AG04450 (cell line): ENCODE results near the gene MTHFS. TPM values are rescaled to one million over a fixed set of nuclear protein-coding genes. Genes with fewer than 3 reads are reported as not detected.

Source experiments
- CTCF ChIA-PET: fragments of 300-600, 350-600 bp; formaldehyde crosslinking; extraction: SDS; loops from one replicate; lab custom pipeline; 2022; ENCODE audit warnings: antibody characterized with exemption, inconsistent platforms; lab: Charles Lee
- POLR2A ChIA-PET: fragments of 350-600 bp; formaldehyde crosslinking; extraction: SDS; loops from one replicate; lab custom pipeline; 2021; ENCODE audit warnings: antibody characterized with exemption, inconsistent platforms; lab: Yijun Ruan, JAX
- DNase-seq: peaks from one replicate; pipeline ENCODE4 v3.0.0-alpha.2; 2011; ENCODE audit warnings: low read depth, low spot score
- H3K27ac ChIP-seq: one replicate; pipeline ENCODE4 v1.5.1; 2012; ENCODE audit warnings: low read depth, low read length, control low read depth
- H3K27me3 ChIP-seq: one replicate; pipeline ENCODE4 v1.6.0; 2012; ENCODE audit warnings: low read length; ENCODE audit not compliant: control insufficient read depth, insufficient read depth
- H3K4me3 ChIP-seq: 2 replicates; pipeline ENCODE4 v1.5.1; 2011; ENCODE audit warnings: mild to moderate bottlenecking, low read depth, low read length, control low read depth
- H3K9me3 ChIP-seq: 2 replicates; pipeline ENCODE4 v1.5.1; 2012; ENCODE audit warnings: low read length; ENCODE audit not compliant: control insufficient read depth, insufficient read depth
- CTCF ChIP-seq: IDR thresholded peaks from 2 replicates; pipeline ENCODE4 v1.5.1; 2011; ENCODE audit warnings: low read depth, low read length, control low read depth, inconsistent platforms
- polyA plus RNA-seq: library from polyadenylated mRNA; depleted of rRNA; stranded (reverse); fragments of >200 nt; gene quantifications from 2 replicates; pipeline ENCODE4 v1.2.3, GENCODE V29; 2011

MTHFS gene
- polyA plus RNA-seq, 1 experiment = 20.0 TPM

DNA sequence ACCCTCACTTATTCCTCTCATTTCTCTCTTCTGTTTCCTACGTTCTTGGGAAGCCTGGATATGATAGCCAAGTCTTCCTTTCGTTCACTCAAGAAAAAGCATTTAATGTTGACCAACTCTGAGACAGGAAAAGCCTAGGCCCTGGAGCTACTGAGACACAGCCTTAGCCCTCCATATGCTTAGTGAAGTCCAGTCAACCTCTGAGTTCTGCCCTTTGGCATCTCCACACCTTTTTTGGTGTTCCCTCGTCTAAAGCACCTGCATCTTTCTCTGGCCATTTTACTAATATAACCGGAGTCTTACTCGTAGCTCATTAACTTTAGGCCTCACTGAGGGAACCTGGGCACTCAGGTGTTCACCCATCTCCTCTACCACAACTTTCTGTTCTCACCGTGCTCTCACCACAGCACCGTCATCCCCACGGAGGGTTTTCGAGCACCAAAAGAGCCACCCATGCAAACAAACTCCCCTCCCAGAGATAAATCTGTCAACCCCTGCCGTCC lies 632 bp downstream of the MTHFS start:
- ChIA-PET POLR2A (interaction anchor here (1.4 kb wide), 1 partner anchor 27 kb away, joined by 5 read pairs; no protein-coding TSS in a partner anchor), CTCF (interaction anchor here (0.7 to 6.2 kb wide), 9 partner anchors 9 to 97 kb away, joined by 3 to 36 read pairs (median 4); no protein-coding TSS in a partner anchor)
- Histone ChIP-seq H3K27me3 (no peaks in the 10 kb centered on the region), H3K9me3 (no peaks in the 10 kb centered on the region), H3K4me3 (peak overlapping the region; percentile 79), H3K27ac (no peak overlapping the region)
- TF ChIP-seq CTCF = no peak
- no peak for DNase-seq

DNA sequence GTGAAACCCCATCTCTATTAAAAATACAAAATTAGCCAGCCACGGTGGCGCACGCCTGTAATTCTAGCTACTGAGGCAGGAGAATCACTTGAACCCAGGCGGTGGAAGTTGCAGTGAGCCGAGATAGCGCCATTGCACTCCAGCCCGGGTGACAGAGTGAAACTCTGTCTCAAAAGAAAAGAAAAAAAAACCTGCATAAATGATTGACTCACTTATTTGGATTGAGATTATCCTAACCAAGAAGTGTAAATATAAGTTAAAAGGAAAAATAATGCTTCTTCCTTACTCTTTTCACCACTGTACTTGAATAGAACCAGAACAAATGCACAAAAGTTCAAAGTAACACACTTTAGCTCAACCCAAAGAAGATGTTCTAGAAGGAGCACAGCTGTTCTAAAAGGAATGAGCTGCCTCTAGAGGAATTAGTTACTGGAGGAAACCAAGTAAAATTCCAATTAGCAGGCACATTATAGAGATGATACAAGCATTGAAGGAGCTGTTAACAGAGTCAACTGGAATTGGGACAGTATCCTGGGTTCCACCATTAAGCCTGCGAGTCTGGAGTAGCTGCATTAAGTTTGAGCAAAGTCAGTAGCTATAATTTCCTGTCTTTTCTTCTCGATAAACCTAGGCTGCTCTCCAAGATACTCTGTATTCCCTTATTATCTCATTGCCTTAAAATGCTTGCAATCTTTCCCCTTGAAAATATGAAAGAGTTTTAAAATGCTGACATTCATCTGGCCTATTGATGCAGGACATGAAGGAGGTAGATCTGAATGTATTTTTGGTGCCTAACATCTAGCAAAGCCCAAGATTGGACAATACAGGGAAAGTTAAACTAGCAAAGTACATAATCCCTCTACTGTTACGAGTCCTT lies 9.5 kb downstream of the MTHFS start:
- CTCF ChIA-PET = interaction anchor here (1.2 to 2.4 kb wide), 5 partner anchors 9 to 507 kb away, joined by 3 to 18 read pairs (median 3); no protein-coding TSS in a partner anchor
- no peaks in the 10 kb centered on the region for H3K27me3 ChIP-seq
- no peak overlapping the region for H3K27ac ChIP-seq
- no peak for TF ChIP-seq CTCF
- POLR2A ChIA-PET = interaction anchor here (1.1 kb wide), 1 partner anchor 36 kb away, joined by 4 read pairs; no protein-coding TSS in a partner anchor
- DNase-seq = no peak
- H3K4me3 ChIP-seq = no peak overlapping the region
- no peaks in the 10 kb centered on the region for H3K9me3 ChIP-seq

GRCh38 chr15:79886124-79886523 lies 10.7 kb downstream of the MTHFS start:
- no peak overlapping the region for H3K4me3 ChIP-seq
- no peak for DNase-seq
- ChIA-PET CTCF (interaction anchor here (0.6 to 2.4 kb wide), 4 partner anchors 10 to 546 kb away, joined by 3 to 18 read pairs (median 3); no protein-coding TSS in a partner anchor), POLR2A (no interaction called here)
- TF ChIP-seq CTCF = no peak
- no peaks in the 10 kb centered on the region for H3K9me3 ChIP-seq
- no peak overlapping the region for H3K27ac ChIP-seq
- no peaks in the 10 kb centered on the region for H3K27me3 ChIP-seq

- Histone ChIP-seq H3K4me3 (no peak overlapping the region), H3K9me3 (no peaks in the 10 kb centered on the region), H3K27ac (no peak overlapping the region), H3K27me3 (no peaks in the 10 kb centered on the region)
- ChIA-PET CTCF (interaction anchor here (1.0 kb wide), 1 partner anchor 12 kb away, joined by 4 read pairs; no protein-coding TSS in a partner anchor), POLR2A (no interaction called here)
- DNase-seq = no peak
- no peak for TF ChIP-seq CTCF
Observed at GRCh38 chr15:79884204-79884596, 12.6 kb downstream of the MTHFS start.
